OCI-LY3 (cell line): ENCODE results near the gene TNK2.

Source experiments
- EZH2phosphoT487 ChIP-seq: fragments of 200-600 bp; shearing (Covaris generic); IDR thresholded peaks from 2 replicates; pipeline ENCODE4 v1.6.1; 2018; ENCODE audit warnings: antibody characterized with exemption, mixed run types, low read depth
- TF ChIP-seq, protein P1 (sequence below): fragments of 200-600, 300-600 bp; sonication (generic); IDR thresholded peaks from 2 replicates; pipeline ENCODE4 v1.5.1; 2014; ENCODE audit warnings: antibody characterized with exemption, low read length, low read depth

DNA sequence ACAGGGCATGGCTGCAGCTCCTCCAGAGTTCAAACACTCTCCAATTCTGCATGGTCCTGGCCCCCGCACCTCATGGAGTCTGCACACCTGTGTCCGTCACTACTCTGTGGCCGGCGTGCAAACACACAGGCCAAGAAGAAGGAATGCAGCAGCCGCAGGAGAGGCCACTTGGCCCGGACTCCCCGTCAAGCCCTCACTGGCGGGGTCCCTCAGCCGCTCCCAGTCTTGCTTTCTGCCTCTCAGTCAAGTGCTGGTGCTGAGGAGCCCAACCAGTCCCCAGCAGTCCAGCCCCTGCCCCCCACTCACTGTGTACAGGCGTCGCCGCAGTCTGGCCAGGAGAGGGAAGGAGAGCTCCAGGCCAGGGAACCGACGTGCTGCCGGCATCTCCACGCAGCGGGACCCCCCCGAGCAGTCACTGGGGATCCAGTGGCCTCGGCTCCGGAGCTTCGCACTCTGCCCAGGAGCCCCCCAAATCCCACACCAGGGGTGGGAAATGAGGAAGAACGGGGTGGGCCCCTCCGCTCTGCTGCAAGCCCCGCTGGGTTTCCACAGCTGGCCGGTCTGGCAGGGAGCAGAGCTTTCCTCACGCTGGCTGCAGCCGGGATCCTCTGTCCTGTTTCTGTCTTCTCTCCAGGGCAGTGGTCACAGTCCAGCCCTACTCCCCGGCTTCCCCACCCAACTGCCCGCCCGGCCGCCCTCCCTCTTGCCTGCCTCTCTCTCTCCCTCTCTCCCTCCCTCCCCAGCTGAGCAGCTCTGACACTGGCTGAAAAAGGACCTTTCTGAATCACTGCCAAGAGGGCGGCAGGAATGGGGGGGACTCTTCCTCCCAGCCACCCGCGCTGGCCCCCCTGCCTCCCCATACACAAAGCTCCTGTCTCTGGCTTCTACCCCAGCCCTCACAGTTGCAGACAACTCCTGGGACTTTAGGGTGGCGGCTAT lies 16.0 kb downstream of the TNK2 start:
- TF ChIP-seq, protein P1, sequence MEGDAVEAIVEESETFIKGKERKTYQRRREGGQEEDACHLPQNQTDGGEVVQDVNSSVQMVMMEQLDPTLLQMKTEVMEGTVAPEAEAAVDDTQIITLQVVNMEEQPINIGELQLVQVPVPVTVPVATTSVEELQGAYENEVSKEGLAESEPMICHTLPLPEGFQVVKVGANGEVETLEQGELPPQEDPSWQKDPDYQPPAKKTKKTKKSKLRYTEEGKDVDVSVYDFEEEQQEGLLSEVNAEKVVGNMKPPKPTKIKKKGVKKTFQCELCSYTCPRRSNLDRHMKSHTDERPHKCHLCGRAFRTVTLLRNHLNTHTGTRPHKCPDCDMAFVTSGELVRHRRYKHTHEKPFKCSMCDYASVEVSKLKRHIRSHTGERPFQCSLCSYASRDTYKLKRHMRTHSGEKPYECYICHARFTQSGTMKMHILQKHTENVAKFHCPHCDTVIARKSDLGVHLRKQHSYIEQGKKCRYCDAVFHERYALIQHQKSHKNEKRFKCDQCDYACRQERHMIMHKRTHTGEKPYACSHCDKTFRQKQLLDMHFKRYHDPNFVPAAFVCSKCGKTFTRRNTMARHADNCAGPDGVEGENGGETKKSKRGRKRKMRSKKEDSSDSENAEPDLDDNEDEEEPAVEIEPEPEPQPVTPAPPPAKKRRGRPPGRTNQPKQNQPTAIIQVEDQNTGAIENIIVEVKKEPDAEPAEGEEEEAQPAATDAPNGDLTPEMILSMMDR, result no peak
- TF ChIP-seq EZH2phosphoT487, result no peak
